Thyroid gland (tissue), 4 donors: ENCODE data around the gene CASQ1.

ENCODE experiments used
- CTCF ChIP-seq, 6 experiments: fragments of 200-600 bp in 3 of 6; fragments of 450-650 bp in 3 of 6; sonication (generic) in 3 of 6; IDR thresholded peaks; one replicate each; pipeline ENCODE4 v1.5.1; 2016 to 2019; ENCODE audit warnings: antibody characterized with exemption in 6 of 6, mild to moderate bottlenecking in 2 of 6, inconsistent platforms in 1 of 6, moderate library complexity in 1 of 6
- POLR2A ChIP-seq, 2 donors: fragments of 450-650 bp; IDR thresholded peaks; one replicate each; pipeline ENCODE4 v1.6.1; 2017; ENCODE audit warnings: antibody characterized with exemption in 2 of 2, mild to moderate bottlenecking in 2 of 2, moderate library complexity in 1 of 2

GRCh38 chr1:160221089-160221488 lies 30.7 kb downstream of the CASQ1 start:
- TF ChIP-seq CTCF (IDR thresholded peaks at IDR 0.05) (no peak), POLR2A (IDR thresholded peaks at IDR 0.05) (no peak)
